Measurements from ENCODE around the gene OR9A2. TPM values are rescaled to one million over a fixed set of nuclear protein-coding genes. Genes with fewer than 3 reads are reported as not detected.
"Not testable (repeated sequence)": the region's sequence is repeated elsewhere in the genome, so short reads cannot be mapped to it uniquely, and the experiment has no call there.

OR9A2 gene
- total RNA-seq, 1 experiment from 2014 or later = not detected

- H2BK120ac ChIP-seq (ENCODE audit: low read depth, low read length, poor library complexity, severe bottlenecking) = no peak overlapping the region
- no peak overlapping the region for H3K27ac ChIP-seq (ENCODE audit: insufficient read length, low read depth, low read length)
- no peak overlapping the region for H2BK20ac ChIP-seq (ENCODE audit: low read depth, low read length, poor library complexity, severe bottlenecking)
- H3K79me2 ChIP-seq (ENCODE audit: insufficient read depth, low read length) = no peaks in the 10 kb centered on the region
- no peak for TF ChIP-seq CTCF (conservative IDR thresholded peaks at IDR 0.05)
- H2BK12ac ChIP-seq (ENCODE audit: insufficient read length, low read depth, low read length) = no peak overlapping the region
- no peak overlapping the region for H3K56ac ChIP-seq (ENCODE audit: insufficient read length, low read depth, low read length)
- no peak overlapping the region for H4K5ac ChIP-seq (ENCODE audit: insufficient read length, low read depth, low read length)
- no peak overlapping the region for H3K14ac ChIP-seq (ENCODE audit: insufficient read depth, low read length)
- H3T11ph ChIP-seq (ENCODE audit: low read length) = no peak overlapping the region
- no peak overlapping the region for H3K27ac Mint-ChIP-seq
- H3K23me2 ChIP-seq (ENCODE audit: insufficient read length, low read depth, low read length, poor library complexity, severe bottlenecking) = no peaks in the 10 kb centered on the region
- no peaks in the 10 kb centered on the region for H3K9me3 ChIP-seq (ENCODE audit: control insufficient read depth, low read depth, low read length)
- H2BK5ac ChIP-seq (ENCODE audit: insufficient read length, low read length) = no peak overlapping the region
- H3K27me3 Mint-ChIP-seq (ENCODE audit: low read depth) = peaks cover 9% of the 10 kb centered on the region
- no CpG with 5 or more reads among the region's 1 CpG for WGBS (ENCODE audit: extremely low coverage, insufficient read length, low lambda C conversion rate)
- H3K18ac ChIP-seq (ENCODE audit: insufficient read length, low read depth, low read length) = no peak overlapping the region
- H3K4me3 Mint-ChIP-seq = no peak overlapping the region
- H4K91ac ChIP-seq (ENCODE audit: insufficient read length, low read depth, low read length) = no peak overlapping the region
- no peak overlapping the region for H3K23ac ChIP-seq (ENCODE audit: insufficient read length, low read depth, low read length)
- DNase-seq = no peak
- H3K9me3 Mint-ChIP-seq = peaks cover 2 to 12% of the 10 kb centered on the region in 2 experiments
- no peak overlapping the region for H2AFZ ChIP-seq (ENCODE audit: low read length)
- H4K8ac ChIP-seq (replicated peaks; ENCODE audit: insufficient read length, low read depth, low read length) = no peak overlapping the region
- H4K20me1 ChIP-seq (ENCODE audit: control insufficient read depth, insufficient read depth, insufficient read length) = no peaks in the 10 kb centered on the region
- H3K4me2 ChIP-seq (ENCODE audit: insufficient read depth, insufficient read length, low read length) = no peak overlapping the region
- H3K4me1 Mint-ChIP-seq = no peaks in the 10 kb centered on the region
- no peak overlapping the region for H2BK15ac ChIP-seq (ENCODE audit: low read depth, low read length)
- H3K79me1 ChIP-seq (ENCODE audit: insufficient read depth, low read depth, low read length, poor library complexity, severe bottlenecking) = no peaks in the 10 kb centered on the region
- H3K9ac ChIP-seq (ENCODE audit: extremely low read depth, insufficient read length, low read length) = no peak overlapping the region
- H3K36me3 Mint-ChIP-seq (ENCODE audit: insufficient read depth in 1 of 3, low read depth in 3 of 3) = peaks cover 0 to 2% (median 0%) of the 10 kb centered on the region in 3 experiments; a peak in 1 of 7 replicates
- no peak overlapping the region for H2AK5ac ChIP-seq (ENCODE audit: insufficient read length, low read length)
- no peaks in the 10 kb centered on the region for H3K4me1 ChIP-seq (ENCODE audit: insufficient read depth, low read length)
- no peaks in the 10 kb centered on the region for H3K27me3 ChIP-seq (ENCODE audit: insufficient read depth, low read length)
- no peak overlapping the region for H3K4ac ChIP-seq (ENCODE audit: low read depth, low read length)
These were observed 43.1 kb downstream of the OR9A2 start for GRCh38 chr7:142983825-142984224.

DNA sequence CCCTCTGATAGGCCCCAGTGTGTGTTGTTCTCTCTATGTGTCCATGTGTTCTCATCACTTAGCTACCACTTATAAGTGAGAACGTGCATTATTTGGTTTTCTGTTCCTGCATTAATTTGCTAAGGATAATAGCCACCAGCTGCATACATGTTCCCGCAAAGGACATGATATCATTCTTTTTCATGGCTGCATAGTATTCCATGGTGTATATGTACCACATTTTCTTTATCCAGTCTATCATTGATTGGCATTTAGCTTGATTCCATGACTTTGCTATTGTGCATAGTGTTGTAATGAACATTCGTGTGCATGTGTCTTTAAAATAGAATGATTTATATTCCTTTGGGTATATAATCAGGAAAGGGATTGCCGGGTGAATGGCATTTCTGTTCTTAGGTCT lies 48.5 kb downstream of the OR9A2 start:
- not testable (repeated sequence) for H3K27me3 Mint-ChIP-seq (ENCODE audit: low read depth); H2BK15ac ChIP-seq (ENCODE audit: low read depth, low read length); H3K4me1 ChIP-seq (ENCODE audit: insufficient read depth, low read length); H3K79me1 ChIP-seq (ENCODE audit: insufficient read depth, low read depth, low read length, poor library complexity, severe bottlenecking); H3K27ac ChIP-seq (ENCODE audit: insufficient read length, low read depth, low read length); H3K18ac ChIP-seq (ENCODE audit: insufficient read length, low read depth, low read length); H3K36me3 Mint-ChIP-seq (ENCODE audit: insufficient read depth in 1 of 3, low read depth in 3 of 3); H3K23me2 ChIP-seq (ENCODE audit: insufficient read length, low read depth, low read length, poor library complexity, severe bottlenecking); H3K9me3 ChIP-seq (ENCODE audit: control insufficient read depth, low read depth, low read length); H3K14ac ChIP-seq (ENCODE audit: insufficient read depth, low read length); H3K4ac ChIP-seq (ENCODE audit: low read depth, low read length); H3K56ac ChIP-seq (ENCODE audit: insufficient read length, low read depth, low read length); H4K8ac ChIP-seq (replicated peaks; ENCODE audit: insufficient read length, low read depth, low read length); H4K91ac ChIP-seq (ENCODE audit: insufficient read length, low read depth, low read length); H3K4me3 Mint-ChIP-seq; H4K20me1 ChIP-seq (ENCODE audit: control insufficient read depth, insufficient read depth, insufficient read length); H2BK5ac ChIP-seq (ENCODE audit: insufficient read length, low read length); H2AFZ ChIP-seq (ENCODE audit: low read length); H3K23ac ChIP-seq (ENCODE audit: insufficient read length, low read depth, low read length); H3K79me2 ChIP-seq (ENCODE audit: insufficient read depth, low read length); H3K9ac ChIP-seq (ENCODE audit: extremely low read depth, insufficient read length, low read length); H3K4me2 ChIP-seq (ENCODE audit: insufficient read depth, insufficient read length, low read length); H3T11ph ChIP-seq (ENCODE audit: low read length); H2BK20ac ChIP-seq (ENCODE audit: low read depth, low read length, poor library complexity, severe bottlenecking); H2BK12ac ChIP-seq (ENCODE audit: insufficient read length, low read depth, low read length); H3K27me3 ChIP-seq (ENCODE audit: insufficient read depth, low read length); H4K5ac ChIP-seq (ENCODE audit: insufficient read length, low read depth, low read length); H3K4me1 Mint-ChIP-seq; DNase-seq; H2BK120ac ChIP-seq (ENCODE audit: low read depth, low read length, poor library complexity, severe bottlenecking); H3K27ac Mint-ChIP-seq; H2AK5ac ChIP-seq (ENCODE audit: insufficient read length, low read length)
- no CpG with 5 or more reads among the region's 4 CpGs for WGBS (ENCODE audit: extremely low coverage, insufficient read length, low lambda C conversion rate)
- H3K9me3 Mint-ChIP-seq = peaks cover 10 to 19% of the 10 kb centered on the region in 2 experiments

Measured in H9 (cell line).